ENCODE results near the gene FGF19.
A peak's percentile ranks its signal among the peaks of the same experiment; 100 is the strongest.

FGF19 gene

GRCh38 chr11:69656536-69657455 lies 47.0 kb downstream of the FGF19 start:
- FAIRE-seq (no peak), DNase-seq (ENCODE audit: low spot score) (no peak)

- DNase-seq (ENCODE audit: low spot score) (no peak), FAIRE-seq (no peak)
Observed at GRCh38 chr11:69655479-69656428, 48.1 kb downstream of the FGF19 start.

GRCh38 chr11:69654660-69655478 lies 49.0 kb downstream of the FGF19 start:
- no peak for DNase-seq (ENCODE audit: low spot score)
- peak; percentile 20 for FAIRE-seq

- no peak for FAIRE-seq
Observed at GRCh38 chr11:69654001-69654659, 49.7 kb downstream of the FGF19 start.

GRCh38 chr11:69653406-69653960 lies 50.3 kb downstream of the FGF19 start:
- no peak for FAIRE-seq
- DNase-seq (ENCODE audit: low spot score): no peak

More at GRCh38 chr11:69654001-69654659, 49.7 kb downstream of the FGF19 start:
- DNase-seq (ENCODE audit: low spot score): no peak

- DNase-seq (ENCODE audit: low spot score) (no peak), FAIRE-seq (no peak)
Observed at GRCh38 chr11:69652999-69653398, 50.8 kb downstream of the FGF19 start.

- FAIRE-seq (peak; percentile 61), DNase-seq (ENCODE audit: low spot score) (no peak)
Observed at GRCh38 chr11:69651834-69652620, 51.8 kb downstream of the FGF19 start.

GRCh38 chr11:69650832-69651344 lies 52.9 kb downstream of the FGF19 start:
- DNase-seq (ENCODE audit: low spot score) (no peak), FAIRE-seq (no peak)

- FAIRE-seq: no peak
- no peak for DNase-seq (ENCODE audit: low spot score)
Observed at GRCh38 chr11:69650081-69650831, 53.6 kb downstream of the FGF19 start.

- FAIRE-seq (no peak), DNase-seq (ENCODE audit: low spot score) (no peak)
Observed at GRCh38 chr11:69649576-69649900, 54.3 kb downstream of the FGF19 start.

GRCh38 chr11:69648679-69649575 lies 54.9 kb downstream of the FGF19 start:
- FAIRE-seq (no peak), DNase-seq (ENCODE audit: low spot score) (no peak)
